ENCODE measurements around the gene EXOC2.

The EXOC2 gene

GRCh38 chr6:708237-708598 lies 15.3 kb upstream of the EXOC2 start:
- no peak overlapping the region for H3K23ac ChIP-seq (ENCODE audit: low read length in 2 of 2)
- no peak overlapping the region for H2BK120ac ChIP-seq (ENCODE audit: low read depth, low read length)
- H4K91ac ChIP-seq (ENCODE audit: low read length): no peak overlapping the region
- no peaks in the 10 kb centered on the region for H3K36me3 ChIP-seq (ENCODE audit: control insufficient read depth in 1 of 2, insufficient read depth in 2 of 2, low read depth in 1 of 2, low read length in 2 of 2)
- H2BK12ac ChIP-seq (ENCODE audit: low read length in 2 of 2): peak overlapping the region in 1 of 2 experiments; percentile 51
- no peak overlapping the region for H2BK15ac ChIP-seq (ENCODE audit: low read depth, poor library complexity, severe bottlenecking)
- no peak for DNase-seq
- no peak overlapping the region for H3K9ac ChIP-seq (ENCODE audit: low read length)
- H3K4me3 ChIP-seq (ENCODE audit: insufficient read depth in 1 of 2, low read depth in 1 of 2, low read length in 2 of 2): no peak overlapping the region
- H2AK5ac ChIP-seq (ENCODE audit: low read length, severe bottlenecking): no peak overlapping the region
- H3K4me2 ChIP-seq (ENCODE audit: low read length, poor library complexity, severe bottlenecking): no peak overlapping the region
- peaks cover 6% of the 10 kb centered on the region for H3K4me1 ChIP-seq (ENCODE audit: control insufficient read depth, insufficient read depth, low read depth, low read length)
- H3K27me3 ChIP-seq (ENCODE audit: control insufficient read depth in 1 of 2, insufficient read depth in 1 of 2, low read length in 2 of 2): no peaks in the 10 kb centered on the region
- no peak overlapping the region for H4K8ac ChIP-seq (ENCODE audit: low read length)
- no peaks in the 10 kb centered on the region for H3K79me1 ChIP-seq (replicated peaks; ENCODE audit: low read length, poor library complexity, severe bottlenecking)
- no peak overlapping the region for H3K4ac ChIP-seq (ENCODE audit: low read depth in 1 of 2, low read length in 2 of 2)
- no peaks in the 10 kb centered on the region for H3K9me3 ChIP-seq (ENCODE audit: control insufficient read depth, low read length)
- WGBS: 64% methylated on average over 4 of the region's 6 CpGs
- no peak overlapping the region for H3K27ac ChIP-seq (ENCODE audit: low read length, poor library complexity, severe bottlenecking)
- H2AFZ ChIP-seq (ENCODE audit: low read depth, low read length): no peak overlapping the region
- no peak overlapping the region for H2BK5ac ChIP-seq (ENCODE audit: low read depth, low read length, poor library complexity, severe bottlenecking)
- no peak overlapping the region for H3K14ac ChIP-seq (ENCODE audit: low read length in 2 of 2)
- no peak overlapping the region for H3K18ac ChIP-seq (ENCODE audit: low read depth in 1 of 2, low read length in 2 of 2)

DNA sequence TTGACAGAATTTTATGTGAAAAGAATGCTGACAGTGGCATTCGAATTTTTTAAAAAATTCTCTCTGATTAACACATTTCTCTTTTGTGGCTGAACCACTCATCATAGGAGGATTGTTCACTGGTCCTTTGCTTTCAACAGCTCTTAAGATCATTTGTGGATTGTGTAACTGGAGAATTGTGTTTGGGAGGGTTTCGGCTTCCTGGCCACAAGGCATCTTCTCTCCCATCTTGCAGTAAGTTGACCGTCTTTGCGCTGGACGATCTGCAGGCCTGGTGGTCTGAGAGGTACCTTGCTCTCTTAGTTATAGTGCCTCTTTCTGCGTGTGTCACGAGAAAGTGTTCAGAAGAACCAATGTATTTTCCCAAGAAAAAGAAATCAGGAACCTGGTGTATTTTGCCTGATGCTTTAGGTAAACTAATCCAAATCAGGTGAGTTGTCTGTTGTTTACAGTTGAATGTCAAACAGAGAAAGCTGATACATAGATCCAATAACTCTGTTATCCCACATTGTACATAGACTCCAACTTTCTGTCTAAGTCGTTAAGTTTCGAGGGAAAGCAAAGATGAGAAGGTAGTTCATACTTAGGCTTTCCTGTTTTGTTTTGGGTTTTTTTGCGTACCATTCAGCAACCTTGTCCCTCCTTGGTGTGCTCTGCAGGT lies 14.8 kb upstream of the EXOC2 start:
- no peak overlapping the region for H3K4me3 ChIP-seq (ENCODE audit: insufficient read depth in 1 of 2, low read depth in 1 of 2, low read length in 2 of 2)
- no peak overlapping the region for H3K14ac ChIP-seq (ENCODE audit: low read length in 2 of 2)
- no peak overlapping the region for H2BK5ac ChIP-seq (ENCODE audit: low read depth, low read length, poor library complexity, severe bottlenecking)
- no peaks in the 10 kb centered on the region for H3K9me3 ChIP-seq (ENCODE audit: control insufficient read depth, low read length)
- H2BK120ac ChIP-seq (ENCODE audit: low read depth, low read length): no peak overlapping the region
- H3K4me2 ChIP-seq (ENCODE audit: low read length, poor library complexity, severe bottlenecking): no peak overlapping the region
- no peak for DNase-seq
- H3K27ac ChIP-seq (ENCODE audit: low read length, poor library complexity, severe bottlenecking): no peak overlapping the region
- H2BK15ac ChIP-seq (ENCODE audit: low read depth, poor library complexity, severe bottlenecking): no peak overlapping the region
- no peaks in the 10 kb centered on the region for H3K27me3 ChIP-seq (ENCODE audit: control insufficient read depth in 1 of 2, insufficient read depth in 1 of 2, low read length in 2 of 2)
- H3K4me1 ChIP-seq (ENCODE audit: control insufficient read depth, insufficient read depth, low read depth, low read length): peaks cover 6% of the 10 kb centered on the region
- H3K79me1 ChIP-seq (replicated peaks; ENCODE audit: low read length, poor library complexity, severe bottlenecking): no peaks in the 10 kb centered on the region
- no peaks in the 10 kb centered on the region for H3K36me3 ChIP-seq (ENCODE audit: control insufficient read depth in 1 of 2, insufficient read depth in 2 of 2, low read depth in 1 of 2, low read length in 2 of 2)
- H3K18ac ChIP-seq (ENCODE audit: low read depth in 1 of 2, low read length in 2 of 2): no peak overlapping the region
- peak overlapping the region in 1 of 2 experiments; percentile 51 for H2BK12ac ChIP-seq (ENCODE audit: low read length in 2 of 2)
- no peak overlapping the region for H3K23ac ChIP-seq (ENCODE audit: low read length in 2 of 2)
- H4K8ac ChIP-seq (ENCODE audit: low read length): no peak overlapping the region
- 89% methylated on average over 9 of the region's 10 CpGs for WGBS
- H2AFZ ChIP-seq (ENCODE audit: low read depth, low read length): no peak overlapping the region
- no peak overlapping the region for H3K4ac ChIP-seq (ENCODE audit: low read depth in 1 of 2, low read length in 2 of 2)
- no peak overlapping the region for H2AK5ac ChIP-seq (ENCODE audit: low read length, severe bottlenecking)
- H3K9ac ChIP-seq (ENCODE audit: low read length): no peak overlapping the region
- H4K91ac ChIP-seq (ENCODE audit: low read length): no peak overlapping the region

DNA sequence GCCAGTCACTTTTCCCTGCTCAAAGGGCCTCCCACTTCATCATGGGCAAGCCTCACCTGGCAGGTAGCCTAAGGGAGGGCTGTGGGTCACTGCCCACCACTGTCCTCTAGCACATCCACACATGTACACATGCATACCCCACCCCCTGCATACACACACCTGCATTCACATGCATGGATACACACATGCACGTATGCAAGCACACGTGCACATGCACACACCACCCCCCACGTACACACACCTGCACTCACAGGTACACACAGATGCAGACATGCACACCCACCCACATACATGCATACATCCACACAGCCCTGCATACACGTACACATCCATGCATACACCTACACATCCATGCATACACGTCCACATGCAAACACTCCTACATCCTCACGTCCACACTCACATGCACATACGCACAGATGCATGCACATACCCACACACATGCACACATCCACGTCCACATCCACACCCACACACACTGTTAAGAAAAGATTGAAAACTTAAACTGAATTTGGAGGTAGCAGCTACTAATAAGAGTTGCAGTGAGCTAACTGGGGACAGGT lies 14.0 kb upstream of the EXOC2 start:
- Histone ChIP-seq H3K4me1 (ENCODE audit: control insufficient read depth, insufficient read depth, low read depth, low read length) (peaks cover 6% of the 10 kb centered on the region), H3K79me1 (replicated peaks; ENCODE audit: low read length, poor library complexity, severe bottlenecking) (no peaks in the 10 kb centered on the region), H2BK5ac (ENCODE audit: low read depth, low read length, poor library complexity, severe bottlenecking) (no peak overlapping the region), H4K8ac (ENCODE audit: low read length) (no peak overlapping the region), H3K4me3 (ENCODE audit: insufficient read depth in 1 of 2, low read depth in 1 of 2, low read length in 2 of 2) (no peak overlapping the region), H2BK12ac (ENCODE audit: low read length in 2 of 2) (peak overlapping the region in 1 of 2 experiments; percentile 45), H3K9ac (ENCODE audit: low read length) (no peak overlapping the region), H3K4me2 (ENCODE audit: low read length, poor library complexity, severe bottlenecking) (no peak overlapping the region), H2AFZ (ENCODE audit: low read depth, low read length) (no peak overlapping the region), H2AK5ac (ENCODE audit: low read length, severe bottlenecking) (no peak overlapping the region), H3K27me3 (ENCODE audit: control insufficient read depth in 1 of 2, insufficient read depth in 1 of 2, low read length in 2 of 2) (no peaks in the 10 kb centered on the region), H2BK120ac (ENCODE audit: low read depth, low read length) (no peak overlapping the region), H3K14ac (ENCODE audit: low read length in 2 of 2) (no peak overlapping the region), H3K18ac (ENCODE audit: low read depth in 1 of 2, low read length in 2 of 2) (no peak overlapping the region), H3K27ac (ENCODE audit: low read length, poor library complexity, severe bottlenecking) (no peak overlapping the region), H3K23ac (ENCODE audit: low read length in 2 of 2) (no peak overlapping the region), H3K9me3 (ENCODE audit: control insufficient read depth, low read length) (no peaks in the 10 kb centered on the region), H2BK15ac (ENCODE audit: low read depth, poor library complexity, severe bottlenecking) (no peak overlapping the region), H3K36me3 (ENCODE audit: control insufficient read depth in 1 of 2, insufficient read depth in 2 of 2, low read depth in 1 of 2, low read length in 2 of 2) (no peaks in the 10 kb centered on the region), H4K91ac (ENCODE audit: low read length) (peak overlapping the region; percentile 45), H3K4ac (ENCODE audit: low read depth in 1 of 2, low read length in 2 of 2) (no peak overlapping the region)
- 96% methylated on average over 7 of the region's 8 CpGs for WGBS
- no peak for DNase-seq

DNA sequence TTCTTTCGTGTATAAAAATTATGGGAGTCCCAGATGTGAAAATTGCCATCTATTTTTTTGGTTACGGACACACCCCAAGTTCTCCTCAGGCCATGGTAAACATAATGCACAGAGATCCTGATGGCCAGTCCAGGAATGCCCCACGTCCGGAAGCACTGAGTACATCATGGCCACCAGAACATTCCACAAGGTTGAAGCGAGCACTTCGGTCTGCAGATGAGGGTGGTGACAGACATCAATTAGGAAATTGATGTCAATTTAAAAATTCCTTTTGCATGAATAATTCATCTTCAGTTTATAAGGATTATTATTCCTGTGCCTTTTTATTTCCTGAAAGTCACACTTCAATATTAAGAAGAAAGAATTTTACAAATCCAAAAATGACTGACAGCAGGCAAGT lies 13.2 kb upstream of the EXOC2 start:
- 41% methylated on average over 4 of the region's 6 CpGs for WGBS
- Histone ChIP-seq H3K27ac (ENCODE audit: low read length, poor library complexity, severe bottlenecking) (no peak overlapping the region), H4K8ac (ENCODE audit: low read length) (no peak overlapping the region)

More for the DNA sequence above, 13.2 kb upstream of the EXOC2 start:
- no peak overlapping the region for H3K4me2 ChIP-seq (ENCODE audit: low read length, poor library complexity, severe bottlenecking)
- H2BK12ac ChIP-seq (ENCODE audit: low read length in 2 of 2): no peak overlapping the region
- H2BK5ac ChIP-seq (ENCODE audit: low read depth, low read length, poor library complexity, severe bottlenecking): no peak overlapping the region
- no peak overlapping the region for H2BK15ac ChIP-seq (ENCODE audit: low read depth, poor library complexity, severe bottlenecking)
- no peak overlapping the region for H3K14ac ChIP-seq (ENCODE audit: low read length in 2 of 2)
- H4K91ac ChIP-seq (ENCODE audit: low read length): no peak overlapping the region
- H3K18ac ChIP-seq (ENCODE audit: low read depth in 1 of 2, low read length in 2 of 2): no peak overlapping the region
- no peak overlapping the region for H2BK120ac ChIP-seq (ENCODE audit: low read depth, low read length)
- H2AK5ac ChIP-seq (ENCODE audit: low read length, severe bottlenecking): no peak overlapping the region
- no peaks in the 10 kb centered on the region for H3K79me1 ChIP-seq (replicated peaks; ENCODE audit: low read length, poor library complexity, severe bottlenecking)
- DNase-seq: peak; percentile 38
- H3K9ac ChIP-seq (ENCODE audit: low read length): no peak overlapping the region
- H3K4me1 ChIP-seq (ENCODE audit: control insufficient read depth, insufficient read depth, low read depth, low read length): peaks cover 8% of the 10 kb centered on the region
- no peaks in the 10 kb centered on the region for H3K9me3 ChIP-seq (ENCODE audit: control insufficient read depth, low read length)
- no peaks in the 10 kb centered on the region for H3K36me3 ChIP-seq (ENCODE audit: control insufficient read depth in 1 of 2, insufficient read depth in 2 of 2, low read depth in 1 of 2, low read length in 2 of 2)
- peaks cover 0 to 3% of the 10 kb centered on the region in 2 experiments for H3K27me3 ChIP-seq (ENCODE audit: control insufficient read depth in 1 of 2, insufficient read depth in 1 of 2, low read length in 2 of 2)
- no peak overlapping the region for H2AFZ ChIP-seq (ENCODE audit: low read depth, low read length)
- no peak overlapping the region for H3K4me3 ChIP-seq (ENCODE audit: insufficient read depth in 1 of 2, low read depth in 1 of 2, low read length in 2 of 2)
- H3K4ac ChIP-seq (ENCODE audit: low read depth in 1 of 2, low read length in 2 of 2): no peak overlapping the region
- no peak overlapping the region for H3K23ac ChIP-seq (ENCODE audit: low read length in 2 of 2)

Measured in mesenchymal stem cell (in vitro differentiated cells and primary cell).